Psoas muscle (tissue), 8 donors: Measurements from ENCODE around the gene R3HDML. TPM values are rescaled to one million over a fixed set of nuclear protein-coding genes. Genes with fewer than 3 reads are reported as not detected.

ENCODE experiments used
- ATAC-seq, 4 donors: fragments of 200-7000 bp; cut with Tn5 transposase; one replicate each; pipeline ENCODE4 v1.9.1; 2020; ENCODE audit warnings: moderate library complexity in 3 of 4, mild to moderate bottlenecking in 2 of 4
- DNase-seq, 2 donors: peaks; one replicate each; pipeline ENCODE4 v3.0.0-alpha.2; 2020
- H3K27ac ChIP-seq: fragments of 200-600 bp; one replicate; pipeline ENCODE4 v1.8.0; 2022
- H3K27me3 ChIP-seq, 3 donors: fragments of 200-600 bp in 1 of 3; one replicate each; pipeline versions ENCODE4 v1.6.1 to v1.8.0; 2013 to 2022; ENCODE audit warnings: low read length in 2 of 3, mild to moderate bottlenecking in 2 of 3, moderate library complexity in 1 of 3; ENCODE audit not compliant: insufficient read depth in 3 of 3
- H3K36me3 ChIP-seq, 2 donors: fragments of 200-600 bp in 1 of 2; one replicate each; pipeline versions ENCODE4 v1.6.1 to v1.8.0; 2013 to 2022; ENCODE audit warnings: low read depth in 1 of 2, mild to moderate bottlenecking in 1 of 2, moderate library complexity in 1 of 2; ENCODE audit not compliant: insufficient read depth in 1 of 2
- H3K4me1 ChIP-seq: fragments of 200-600 bp; one replicate; pipeline ENCODE4 v1.8.0; 2022
- H3K4me3 ChIP-seq: fragments of 200-600 bp; one replicate; pipeline ENCODE4 v1.8.0; 2022; ENCODE audit warnings: mild to moderate bottlenecking
- H3K9me3 ChIP-seq: fragments of 200-600 bp; one replicate; pipeline ENCODE4 v1.8.0; 2022
- WGBS, 3 donors: extraction: QIAGEN DNeasy Blood & Tissue Kit; methylation state at CpG; one replicate each; pipeline versions ENCODE4 v1.1.6 to v1.1.7; 2013; 5-methylcytosine and 5-hydroxymethylcytosine counted together
- intact Hi-C, 2 donors: fragments of 100-400 bp; cut with DNase I; formaldehyde crosslinking; loops; one replicate each; pipeline versions ENCODE4 v1.11.0 to v1.14.2; 2022
- polyA plus RNA-seq, 3 donors: library from polyadenylated mRNA; stranded (reverse); fragments of 200-250 nt; gene quantifications; one replicate each; pipeline ENCODE4 v1.2.3, GENCODE V29; 2013
- total RNA-seq, 4 donors: library from RNA; stranded (reverse); fragmentation: NEBNext Ultra II Directional in 2 of 4; extraction: Animal tissue kit (Norgen Biotek cat#: 25700) in 2 of 4; gene quantifications; one replicate each; pipeline versions ENCODE4 v1.2.1 to v1.2.4, GENCODE V29; 2021 to 2023
- TF ChIP-seq, protein P1 (sequence below): fragments of 200-600 bp; IDR thresholded peaks from one replicate; pipeline ENCODE4 v1.8.0; 2022; ENCODE audit warnings: antibody characterized with exemption
- donor health status: healthy with polysubstance abuse.
- donor health status: DM: no; HTN: no; CAD: no; lungs with moderate emphysema.
- donor health status: Bipolar disorder and iron deficiency.
- donor health status: healthy.
- donor health status: DM: yes; HTN: yes; CAD: no.
- donor health status: DM: no; HTN: no; CAD: no.
- donor health status: DM: no; HTN: no; CAD: no.
- donor health status: DM: yes; HTN: yes; CAD: no.

The R3HDML gene
- total and polyA plus RNA-seq, 7 donors = not detected

DNA sequence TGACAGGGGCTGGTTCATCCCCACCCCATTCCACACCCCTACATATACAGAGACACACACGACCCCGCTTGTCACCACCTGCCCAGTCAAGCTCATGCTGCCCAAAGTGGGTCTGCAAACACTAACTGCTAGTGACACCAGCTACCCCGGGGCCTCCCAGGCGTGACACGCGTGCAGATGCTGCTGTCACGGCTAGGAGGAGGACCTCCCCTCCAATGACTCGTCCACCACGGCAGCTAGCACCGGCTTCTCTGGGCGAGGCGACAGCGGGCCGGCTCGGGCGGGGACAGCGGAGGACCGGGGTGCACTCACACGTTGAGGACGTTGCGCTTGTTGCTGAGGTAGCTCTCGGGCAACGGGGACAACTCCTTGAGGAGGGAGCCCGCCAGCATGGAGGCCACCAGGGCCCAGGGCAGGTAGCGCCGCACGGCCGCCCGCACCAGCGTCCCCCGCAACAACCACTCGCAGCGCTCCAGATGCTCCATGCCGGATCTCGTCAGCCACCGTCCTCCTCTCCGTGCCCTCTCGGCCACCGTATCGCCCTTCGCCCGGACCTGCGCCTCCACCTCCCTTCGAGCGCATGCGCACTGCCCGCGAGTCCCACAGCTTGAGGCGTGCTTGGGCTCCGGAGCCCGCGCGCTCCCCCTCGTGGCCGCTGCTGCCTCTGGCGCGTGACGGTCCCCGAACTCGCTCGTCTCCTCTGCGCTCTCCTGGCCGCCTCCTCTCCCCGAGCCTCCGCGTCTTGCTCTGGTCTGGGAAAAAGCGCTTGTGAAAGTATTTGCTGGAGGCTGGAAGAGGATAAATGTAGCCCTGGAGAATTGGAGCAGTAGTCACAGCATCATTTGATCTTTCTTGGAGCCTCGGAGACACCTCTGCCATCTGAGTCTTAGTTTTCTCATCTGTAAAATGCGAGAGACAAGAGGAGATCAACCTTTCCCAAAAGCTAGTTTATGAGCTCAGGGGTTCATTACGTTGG is 25.9 kb upstream of the R3HDML start, which contains the start of gene FITM2:
Gene FITM2, minus strand, starts transcription at position 539 of the 976 bp plus-strand sequence. Its CDS starts 54 bp downstream, at position 485.
- intact Hi-C loops = loop anchor here (1.0 to 5.0 kb wide), 3 partner anchors 94 to 194 kb away; no protein-coding TSS in a partner anchor
- DNase-seq (peak; percentile 100), ATAC-seq (peak; percentile 97 to 99 (median 98))
- Histone ChIP-seq H3K4me1 (peaks cover 15% of the 10 kb centered on the region), H3K27me3 (no peaks in the 10 kb centered on the region), H3K36me3 (peaks cover 0 to 13% of the 10 kb centered on the region in 2 donors), H3K4me3 (peak within 1 kb of the TSS; percentile 93), H3K9me3 (no peaks in the 10 kb centered on the region), H3K27ac (peak within 1 kb of the TSS; percentile 83)
- TF ChIP-seq, protein P1, sequence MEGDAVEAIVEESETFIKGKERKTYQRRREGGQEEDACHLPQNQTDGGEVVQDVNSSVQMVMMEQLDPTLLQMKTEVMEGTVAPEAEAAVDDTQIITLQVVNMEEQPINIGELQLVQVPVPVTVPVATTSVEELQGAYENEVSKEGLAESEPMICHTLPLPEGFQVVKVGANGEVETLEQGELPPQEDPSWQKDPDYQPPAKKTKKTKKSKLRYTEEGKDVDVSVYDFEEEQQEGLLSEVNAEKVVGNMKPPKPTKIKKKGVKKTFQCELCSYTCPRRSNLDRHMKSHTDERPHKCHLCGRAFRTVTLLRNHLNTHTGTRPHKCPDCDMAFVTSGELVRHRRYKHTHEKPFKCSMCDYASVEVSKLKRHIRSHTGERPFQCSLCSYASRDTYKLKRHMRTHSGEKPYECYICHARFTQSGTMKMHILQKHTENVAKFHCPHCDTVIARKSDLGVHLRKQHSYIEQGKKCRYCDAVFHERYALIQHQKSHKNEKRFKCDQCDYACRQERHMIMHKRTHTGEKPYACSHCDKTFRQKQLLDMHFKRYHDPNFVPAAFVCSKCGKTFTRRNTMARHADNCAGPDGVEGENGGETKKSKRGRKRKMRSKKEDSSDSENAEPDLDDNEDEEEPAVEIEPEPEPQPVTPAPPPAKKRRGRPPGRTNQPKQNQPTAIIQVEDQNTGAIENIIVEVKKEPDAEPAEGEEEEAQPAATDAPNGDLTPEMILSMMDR = peak; percentile 96
- WGBS, 3 donors = 1 to 2% (median 1%) methylated on average over 67 to 70 of the region's 70 CpGs

GRCh38 chr20:44314870-44315269 is 22.0 kb upstream of the R3HDML start:
- ATAC-seq (no peak), DNase-seq (no peak)
- intact Hi-C loops = loop anchor here (5.0 kb wide), 1 partner anchor 198 kb away; no protein-coding TSS in a partner anchor
- no peaks in the 10 kb centered on the region for H3K27me3 ChIP-seq
- peaks cover 4% of the 10 kb centered on the region for H3K4me1 ChIP-seq
- no peaks in the 10 kb centered on the region for H3K9me3 ChIP-seq
- no peaks in the 10 kb centered on the region for H3K36me3 ChIP-seq
- TF ChIP-seq, protein P1 = no peak
- H3K27ac ChIP-seq = no peak overlapping the region
- no peak overlapping the region for H3K4me3 ChIP-seq

DNA sequence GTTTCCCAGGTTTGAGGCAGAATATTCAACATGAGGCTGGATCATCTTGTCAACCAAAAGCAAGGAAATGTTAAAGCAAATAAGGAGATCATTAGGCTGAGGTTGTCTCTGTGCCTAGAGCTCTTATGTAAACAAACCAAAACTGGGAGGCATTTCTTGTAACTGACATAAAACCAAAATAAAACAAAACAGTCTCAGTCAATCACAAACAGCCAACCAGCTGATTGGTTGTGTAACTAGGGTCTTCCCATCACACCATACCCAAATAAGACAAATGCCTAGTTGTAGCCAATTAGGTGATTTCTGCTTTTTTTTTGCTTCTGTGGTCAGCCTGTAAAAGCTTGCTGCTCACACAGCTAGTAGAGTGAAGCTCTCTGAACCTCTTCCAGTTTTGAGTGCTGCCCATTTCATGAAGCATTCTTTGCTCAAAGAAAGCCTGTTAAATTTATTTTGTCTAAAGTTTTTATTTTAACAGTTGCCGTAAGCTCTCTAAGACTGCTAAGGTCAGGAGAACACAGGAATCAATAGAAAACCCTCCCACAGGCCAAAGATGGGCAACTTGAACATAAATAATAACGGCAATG is 16.9 kb upstream of the R3HDML start:
- Histone ChIP-seq H3K4me3 (no peak overlapping the region), H3K4me1 (no peaks in the 10 kb centered on the region), H3K27me3 (no peaks in the 10 kb centered on the region), H3K36me3 (no peaks in the 10 kb centered on the region), H3K9me3 (no peaks in the 10 kb centered on the region), H3K27ac (no peak overlapping the region)
- WGBS, 3 donors = 92 to 94% (median 93%) methylated on average over 2 of the region's 2 CpGs
- DNase-seq (no peak), ATAC-seq (no peak)
- intact Hi-C loops = loop anchor here in 1 of 2 donors (2.0 kb wide), 1 partner anchor 59 kb away; no protein-coding TSS in a partner anchor
- TF ChIP-seq, protein P1 = no peak

DNA sequence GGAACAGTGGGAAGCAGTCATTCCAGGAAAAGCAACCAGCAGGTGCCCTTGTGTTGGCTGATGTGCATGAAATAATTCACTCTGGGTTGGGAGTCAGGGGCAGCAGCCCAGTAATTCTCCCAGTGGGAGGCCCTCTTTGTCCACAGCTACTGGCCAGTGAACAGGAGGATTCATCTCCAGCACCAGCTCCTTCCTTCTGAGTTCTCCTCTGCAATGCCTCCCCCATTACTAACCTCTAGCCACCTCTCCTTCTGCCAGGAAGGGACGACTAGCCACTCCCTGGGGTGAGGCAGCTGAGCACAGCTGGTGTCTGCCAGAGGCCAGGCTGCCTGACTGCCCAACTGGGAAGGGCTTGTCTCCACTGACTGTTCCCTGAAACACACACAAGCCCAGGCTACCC is 12.5 kb upstream of the R3HDML start:
- intact Hi-C loops = no loop called here

More for the DNA sequence above, 12.5 kb upstream of the R3HDML start:
- H3K4me3 ChIP-seq = no peak overlapping the region
- no peaks in the 10 kb centered on the region for H3K4me1 ChIP-seq
- H3K9me3 ChIP-seq = no peaks in the 10 kb centered on the region
- H3K27ac ChIP-seq = no peak overlapping the region
- H3K27me3 ChIP-seq = peaks cover 0 to 21% (median 0%) of the 10 kb centered on the region in 3 donors
- 0 to 13% (median 4%) methylated on average over 1 of the region's 1 CpG for WGBS, 3 donors
- H3K36me3 ChIP-seq = no peaks in the 10 kb centered on the region
- DNase-seq (no peak), ATAC-seq (no peak)
- TF ChIP-seq, protein P1 = no peak
